Measurements from ENCODE around the gene CCDC107.

GRCh38 chr9:35636135-35636876, 21.8 kb upstream of the CCDC107 start:
- TF ChIP-seq CTCF (IDR thresholded peaks at IDR 0.05) = no peak
- no peak for TF ChIP-seq EP300 (IDR thresholded peaks at IDR 0.05)
- no peak for TF ChIP-seq POLR2AphosphoS5 (IDR thresholded peaks at IDR 0.05)
- TF ChIP-seq POLR2A (IDR thresholded peaks at IDR 0.05; ENCODE audit: low read depth) = no peak
